GM19468 (cell line): ENCODE measurements around the gene TMPO.
"Not testable (repeated sequence)": the region's sequence is repeated elsewhere in the genome, so short reads cannot be mapped to it uniquely, and the experiment has no call there.

ENCODE experiments used
- ATAC-seq: cut with Tn5 transposase; IDR thresholded peaks from one replicate; pipeline ENCODE4 v1.9.1; 2021; ENCODE audit warnings: mild to moderate bottlenecking, moderate library complexity, moderate number of reproducible peaks; ENCODE audit not compliant: unreplicated experiment; ENCODE audit errors: extremely low read depth

TMPO gene

DNA sequence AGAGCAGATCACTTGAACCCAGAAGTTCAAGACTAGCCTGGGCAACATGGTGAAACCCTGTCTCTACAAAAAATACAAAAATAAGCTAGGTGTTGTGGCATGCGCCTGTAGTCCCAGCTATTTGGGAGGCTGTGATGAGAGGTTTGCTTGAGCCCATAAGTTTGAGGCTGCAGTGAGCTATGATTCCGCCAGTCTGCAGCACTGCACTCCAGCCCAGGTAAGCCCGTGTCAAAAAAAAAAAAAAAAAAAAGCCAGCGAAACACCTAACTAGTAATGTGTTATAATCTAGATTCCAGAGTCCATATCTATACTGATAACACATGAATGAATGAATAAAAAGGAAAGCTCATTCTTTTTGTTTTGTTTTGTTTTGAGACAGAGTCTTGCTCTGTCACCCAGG, 59.6 kb downstream of the TMPO start:
- ATAC-seq: no peak

DNA sequence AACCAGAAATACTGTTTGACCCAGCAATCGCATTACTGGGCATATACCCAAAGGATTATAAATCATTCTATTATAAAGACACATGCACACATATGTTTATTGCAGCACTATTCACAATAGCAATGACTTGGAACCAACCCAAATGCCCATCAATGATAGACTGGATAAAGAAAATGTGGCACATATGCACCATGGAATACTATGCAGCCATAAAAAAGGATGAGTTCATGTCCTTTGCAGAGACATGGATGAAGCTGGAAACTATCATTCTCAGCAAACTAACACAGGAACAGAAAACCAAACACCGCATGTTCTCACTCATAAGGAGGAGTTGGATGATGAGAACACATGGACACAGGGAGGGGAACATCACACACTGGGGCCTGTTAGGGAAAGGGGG, 61.4 kb downstream of the TMPO start:
- not testable (repeated sequence) for ATAC-seq

DNA sequence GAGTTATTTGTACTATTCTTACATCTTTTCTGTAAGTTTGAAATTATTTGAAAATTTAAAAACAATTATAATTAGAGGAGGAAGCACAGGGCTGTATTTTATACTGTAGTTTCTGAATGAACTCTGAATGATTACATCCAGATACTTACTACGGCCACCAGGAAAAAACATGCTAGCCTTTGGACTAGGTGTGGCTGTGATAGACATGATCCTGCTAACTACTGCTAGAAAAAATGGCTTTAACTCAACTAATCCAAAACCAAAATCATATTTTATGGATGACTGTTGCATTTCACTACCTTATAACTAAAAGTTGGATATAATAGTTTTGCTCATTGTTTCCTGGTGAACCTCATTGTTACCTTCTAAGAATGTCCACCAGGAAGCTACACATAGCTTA, 63.0 kb downstream of the TMPO start:
- no peak for ATAC-seq

DNA sequence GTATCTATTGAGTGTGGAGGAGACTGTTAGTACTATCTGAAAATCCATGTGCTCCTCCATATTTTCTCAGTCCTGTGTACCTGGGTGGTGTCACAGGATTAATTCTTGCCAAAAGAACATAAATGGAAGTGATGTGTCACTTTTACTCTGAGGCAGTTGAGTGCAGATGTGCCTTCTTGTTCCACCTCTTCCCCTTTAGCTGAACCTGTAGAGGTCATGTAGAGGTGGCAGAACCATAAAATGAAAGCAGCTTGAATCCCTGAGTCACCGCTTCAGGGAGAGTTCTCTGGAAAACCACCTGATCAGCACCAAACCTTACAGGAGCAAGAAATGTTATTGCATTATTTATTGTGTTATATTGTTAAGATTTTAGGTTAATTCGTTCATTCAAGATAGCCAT, 63.4 kb downstream of the TMPO start:
- no peak for ATAC-seq

DNA sequence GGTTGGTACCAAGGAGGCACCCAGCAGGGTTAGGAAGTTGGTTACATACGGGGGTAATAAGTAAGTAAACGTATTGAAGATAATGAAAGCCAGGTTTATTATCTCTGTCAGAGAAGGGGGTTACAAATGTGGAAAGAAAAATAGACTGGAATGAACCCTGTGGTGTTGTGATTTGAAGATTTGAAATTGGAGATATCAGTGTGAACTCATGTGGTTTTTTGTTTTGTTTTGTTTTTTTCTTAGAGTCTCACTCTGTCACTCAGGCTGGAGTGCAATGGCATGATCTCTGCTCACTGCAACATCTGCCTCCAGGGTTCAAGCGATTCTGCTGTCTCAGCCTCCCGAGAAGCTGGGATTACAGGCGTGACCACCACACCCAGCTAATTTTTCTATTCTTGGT, 64.0 kb downstream of the TMPO start:
- no peak for ATAC-seq

DNA sequence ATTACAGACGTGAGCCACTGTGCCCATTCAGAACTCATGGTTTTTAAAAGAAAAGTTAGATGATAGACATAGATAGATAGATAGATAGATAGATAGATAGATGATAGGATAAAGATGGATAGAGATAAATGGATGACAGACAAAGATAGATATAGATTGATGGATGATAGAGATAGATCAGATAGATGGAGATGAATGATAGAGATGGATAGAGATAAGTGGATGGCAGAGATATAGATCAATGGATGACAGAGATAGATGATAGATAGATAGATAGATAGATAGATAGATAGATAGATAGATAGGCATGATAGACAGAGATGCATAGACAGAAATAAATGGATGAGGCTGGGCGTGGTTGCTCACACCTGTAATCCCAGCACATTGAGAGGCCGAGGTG, 64.4 kb downstream of the TMPO start:
- ATAC-seq: no peak

DNA sequence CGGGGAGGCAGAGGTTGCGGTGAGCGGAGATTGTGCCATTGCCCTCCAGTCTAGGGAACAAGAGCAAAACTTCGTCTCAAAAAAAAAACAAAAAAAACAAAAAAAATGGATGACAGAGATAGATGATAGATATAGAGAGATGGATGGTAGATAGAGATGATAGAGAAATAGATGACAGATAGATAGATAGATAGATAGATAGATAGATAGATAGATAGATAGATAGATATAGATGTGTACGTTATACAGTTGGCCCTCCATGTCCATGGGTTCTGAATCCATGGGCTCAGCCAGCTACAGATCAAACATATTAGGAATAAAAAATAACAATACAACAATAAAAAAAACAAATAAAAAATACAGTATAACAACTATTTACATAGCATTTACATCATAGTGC, 65.3 kb downstream of the TMPO start:
- no peak for ATAC-seq

DNA sequence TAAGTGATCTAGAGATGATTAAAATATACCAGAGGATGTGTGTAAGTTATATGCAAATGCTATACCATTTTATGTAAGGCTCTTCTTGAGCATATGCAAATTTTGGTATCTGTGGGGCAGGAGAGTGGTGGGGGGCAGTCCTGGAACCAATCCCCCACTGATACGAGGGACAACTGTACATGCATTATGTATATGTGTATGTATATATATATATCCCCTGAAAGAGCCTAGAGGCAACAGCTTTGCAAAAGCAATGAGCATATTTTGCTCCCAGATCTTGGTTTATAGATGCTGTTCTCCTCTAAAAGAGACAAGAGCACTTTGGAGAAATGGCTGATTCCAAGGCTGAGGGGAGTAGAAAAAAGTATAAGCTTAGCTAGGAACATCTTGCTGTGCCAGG, 65.7 kb downstream of the TMPO start:
- no peak for ATAC-seq

DNA sequence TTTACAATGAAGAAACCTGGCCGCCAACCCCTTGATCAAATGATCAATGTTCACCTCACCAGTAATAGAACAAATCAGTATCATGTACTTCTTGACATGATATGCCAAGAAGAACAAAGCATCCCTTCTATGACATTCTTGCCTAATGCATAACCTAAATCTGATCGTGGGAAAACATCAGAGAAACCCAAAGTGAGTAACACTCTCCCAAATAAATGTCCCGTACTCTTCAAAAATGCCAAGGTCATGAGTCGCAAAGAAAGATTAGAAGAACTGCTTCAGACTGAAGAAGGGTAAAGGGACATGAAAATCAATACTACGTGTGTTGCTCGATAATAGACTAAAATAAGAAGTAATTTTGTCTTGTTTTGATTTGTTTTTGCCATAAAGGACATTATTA, 66.7 kb downstream of the TMPO start:
- ATAC-seq: no peak

DNA sequence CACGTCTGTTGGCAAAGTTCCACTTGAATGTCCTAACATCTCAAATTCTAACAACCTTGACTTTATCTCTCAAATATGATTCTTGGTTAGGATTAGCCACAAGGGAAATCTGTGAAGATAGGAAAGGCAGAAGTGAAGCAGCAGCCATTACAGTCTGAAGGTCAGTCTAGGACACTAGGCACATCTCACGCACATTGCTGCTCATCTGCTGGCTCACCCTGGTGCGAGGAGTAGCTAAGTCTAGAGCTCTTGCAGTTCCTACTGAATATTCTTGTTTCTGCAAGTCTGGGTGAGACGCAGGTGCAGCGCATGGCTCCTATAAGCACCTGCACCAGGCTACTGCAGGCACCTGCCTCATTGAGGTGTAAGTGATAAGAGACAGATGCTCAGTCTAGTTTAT, 71.7 kb downstream of the TMPO start:
- ATAC-seq: no peak

DNA sequence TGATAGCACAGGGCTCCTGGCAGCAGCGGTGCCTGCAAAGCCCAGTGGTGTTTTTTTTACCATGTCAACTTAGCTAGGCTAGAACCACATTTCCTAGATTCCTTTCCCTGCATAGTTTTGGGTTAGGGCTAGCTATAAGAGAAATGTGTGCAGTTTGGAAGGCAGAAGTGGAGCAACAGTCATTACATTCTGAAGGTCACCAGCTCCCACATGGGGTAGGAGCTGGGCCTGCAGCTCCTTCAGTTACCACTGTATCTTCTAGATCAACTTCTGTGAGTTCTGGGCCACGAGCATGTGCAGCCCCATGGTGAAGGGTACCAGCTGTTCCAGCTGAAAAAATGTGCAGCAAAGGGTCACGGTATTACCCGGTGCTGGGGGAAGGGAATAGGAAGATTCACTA, 75.8 kb downstream of the TMPO start:
- ATAC-seq: no peak

DNA sequence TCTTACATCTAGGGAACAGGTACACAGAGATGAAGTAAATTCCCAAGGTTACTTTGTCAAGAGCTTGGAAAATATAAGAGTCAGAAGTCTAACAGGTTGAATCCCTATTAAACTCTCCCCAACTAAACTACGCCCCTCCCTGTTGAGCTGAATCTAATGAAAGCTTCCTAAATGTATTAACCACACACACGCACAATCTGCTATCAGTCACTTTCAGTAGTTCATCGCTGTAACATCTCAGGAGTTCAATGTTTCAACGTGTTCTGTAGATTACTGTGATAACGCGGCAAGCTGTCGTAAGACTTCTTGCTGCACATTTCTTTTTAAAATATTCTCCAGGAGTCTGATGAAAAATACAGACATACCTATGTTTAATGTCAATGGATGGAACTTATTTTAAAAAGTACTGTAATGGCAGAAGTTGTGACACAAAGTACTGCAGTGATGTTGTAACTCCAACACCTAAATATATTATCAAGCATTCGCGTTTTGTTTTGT, 77.5 kb downstream of the TMPO start:
- no peak for ATAC-seq

DNA sequence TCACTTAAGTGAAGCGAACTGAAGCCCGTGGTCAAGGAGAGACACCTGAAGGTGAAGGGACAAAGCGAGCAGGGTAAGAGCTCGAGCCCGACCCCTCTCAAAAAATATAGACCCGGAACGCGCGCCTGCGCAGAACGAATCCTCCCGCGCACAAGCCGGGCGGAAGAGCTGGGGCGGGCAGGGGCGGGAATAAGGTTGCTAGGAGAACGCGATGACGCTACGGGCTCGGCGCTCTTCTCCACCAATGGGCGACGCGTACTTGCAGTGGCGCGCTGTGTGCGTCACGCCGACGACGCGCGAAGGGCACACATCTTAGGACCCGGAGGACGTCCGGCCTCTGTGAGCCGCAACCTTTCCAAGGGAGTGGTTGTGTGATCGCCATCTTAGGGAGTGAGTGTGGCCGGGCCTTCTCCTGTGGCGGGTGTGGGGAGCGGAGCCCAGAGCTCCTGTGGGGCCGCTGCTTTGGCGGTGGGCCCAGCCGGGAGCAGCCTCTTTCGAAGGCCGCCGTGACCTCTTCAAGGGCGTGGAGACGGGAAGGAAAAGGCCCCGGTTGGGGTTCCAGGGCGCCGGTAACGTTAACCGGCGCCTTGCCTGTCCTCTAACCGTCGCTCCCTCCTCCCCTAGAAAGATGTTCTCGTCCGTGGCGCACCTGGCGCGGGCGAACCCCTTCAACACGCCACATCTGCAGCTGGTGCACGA, 78.1 kb downstream of the TMPO start, which contains the start of gene SLC25A3:
Gene SLC25A3, plus strand, starts transcription at position 336 of the 699 bp plus-strand sequence. Its CDS starts 293 bp downstream, at position 629.
- peak; percentile 99 for ATAC-seq

DNA sequence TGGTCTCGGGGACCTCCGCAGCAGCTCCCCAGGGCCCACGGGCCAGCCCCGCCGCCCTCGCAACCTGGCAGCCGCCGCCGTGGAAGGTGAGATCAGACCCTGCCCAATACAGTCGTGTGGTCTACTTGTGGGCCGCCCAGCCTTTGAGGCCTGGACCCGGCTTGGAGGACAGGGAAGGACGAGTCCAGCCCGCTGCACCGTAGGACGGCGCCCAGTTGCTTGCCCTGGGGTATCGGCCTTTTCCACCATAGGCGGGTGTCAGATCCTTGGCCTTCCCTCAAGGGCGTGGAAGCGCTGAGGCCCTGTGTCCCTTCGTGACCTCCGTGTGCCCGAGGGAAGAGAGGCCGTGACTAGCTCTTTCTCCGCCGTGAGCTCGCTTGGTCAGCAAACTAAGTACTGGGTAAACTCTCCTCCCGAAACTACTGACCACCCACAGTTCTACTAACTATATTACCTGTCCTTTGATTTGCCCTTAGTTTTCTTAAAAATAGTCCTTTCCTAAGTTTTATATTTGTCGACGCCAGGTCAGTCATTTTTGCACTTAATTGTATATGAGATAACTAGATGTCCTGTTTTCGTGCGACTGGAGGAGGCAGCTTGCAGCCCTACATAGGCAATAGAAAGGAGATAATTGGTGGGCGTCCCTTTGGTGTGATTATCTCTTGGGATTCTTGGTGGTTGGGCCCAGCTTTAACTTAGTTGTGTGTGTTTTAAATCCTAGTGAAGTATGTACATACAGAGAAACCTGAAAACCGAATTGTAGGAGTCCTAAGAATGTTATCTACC, 78.9 kb downstream of the TMPO start:
- no peak for ATAC-seq

DNA sequence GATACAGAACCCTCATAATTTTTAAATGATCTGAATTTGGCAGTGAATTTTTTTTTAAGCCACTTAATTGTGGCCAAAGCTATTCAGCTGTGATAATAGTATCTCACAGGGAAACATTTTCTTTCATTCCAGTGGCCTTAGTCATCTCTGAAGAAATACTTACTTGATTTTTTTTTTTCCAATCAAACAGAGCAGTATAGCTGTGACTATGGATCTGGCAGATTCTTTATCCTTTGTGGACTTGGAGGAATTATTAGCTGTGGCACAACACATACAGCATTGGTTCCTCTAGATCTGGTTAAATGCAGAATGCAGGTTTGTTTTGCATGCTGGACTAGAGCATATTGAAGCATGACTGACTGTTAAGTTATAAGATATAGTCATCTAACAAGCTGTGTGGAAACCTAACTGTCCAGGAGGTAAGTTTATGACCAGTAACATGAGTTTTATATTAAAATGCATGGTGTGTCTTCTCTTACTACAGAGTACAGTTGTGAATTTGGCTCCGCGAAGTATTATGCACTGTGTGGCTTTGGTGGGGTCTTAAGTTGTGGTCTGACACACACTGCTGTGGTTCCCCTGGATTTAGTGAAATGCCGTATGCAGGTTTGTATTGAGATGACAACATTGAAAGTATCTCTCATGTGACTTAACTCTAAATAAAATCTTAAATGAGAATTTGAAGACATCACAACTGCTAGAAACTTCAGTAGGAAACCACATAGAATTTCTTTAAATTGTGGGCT, 80.0 kb downstream of the TMPO start:
- ATAC-seq: no peak

DNA sequence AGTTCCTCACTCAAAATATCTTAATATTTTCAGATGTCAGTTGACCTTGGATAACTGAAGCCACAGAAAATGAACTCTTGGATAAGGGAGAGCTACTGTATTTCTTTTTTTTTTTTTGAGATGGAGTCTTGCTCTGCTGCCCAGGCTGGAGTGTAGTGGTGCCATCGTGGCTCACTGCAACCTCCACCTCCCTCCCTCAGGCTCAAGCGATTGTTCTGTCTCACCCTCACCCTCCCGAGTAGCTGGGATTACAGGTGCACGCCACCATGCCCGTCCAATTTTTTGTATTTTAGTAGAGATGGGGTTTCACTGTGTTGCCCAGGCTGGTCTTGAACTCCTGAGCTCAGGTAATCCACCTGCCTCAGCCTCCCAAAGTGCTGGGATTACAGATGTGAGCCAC, 81.9 kb downstream of the TMPO start:
- ATAC-seq: not testable (repeated sequence)
